PC-9 (cell line): Measurements from ENCODE around the gene NSMCE4A. TPM values are rescaled to one million over a fixed set of nuclear protein-coding genes. Genes with fewer than 3 reads are reported as not detected.

Experiments used
- BruUV-seq: library from RNA; stranded (reverse); fragments of 400-500 nt; replicated peaks from 2 replicates; lab custom pipeline; 2021; lab: Mats Ljungman, UMichigan
- CTCF ChIA-PET: fragments of 300-600 bp; sonication (Branson Sonifier 250); formaldehyde crosslinking; loops from one replicate; lab custom pipeline; 2022; ENCODE audit warnings: antibody characterized with exemption; lab: Charles Lee
- POLR2A ChIA-PET: fragments of 300-600 bp; sonication (Branson Sonifier 250); formaldehyde crosslinking; loops from one replicate; lab custom pipeline; 2022; ENCODE audit warnings: antibody characterized with exemption; ENCODE audit not compliant: unreplicated experiment; lab: Charles Lee
- DNase-seq, 2 experiments: peaks; one replicate each; pipeline versions ENCODE4 v3.0.0 to v3.0.0-alpha.2; 2015 to 2022; ENCODE audit warnings: mixed read lengths in 1 of 2
- H2AFZ ChIP-seq: fragments of 200-600 bp; sonication (generic); 2 replicates; pipeline ENCODE4 v1.8.1; 2017; ENCODE audit warnings: antibody characterized with exemption
- H3F3A ChIP-seq: fragments of 200-600 bp; sonication (generic); 2 replicates; pipeline ENCODE4 v1.8.1; 2017; ENCODE audit warnings: antibody characterized with exemption, mild to moderate bottlenecking, low read depth; ENCODE audit not compliant: insufficient read depth
- H3K27ac ChIP-seq: fragments of 200-600 bp; sonication (generic); 2 replicates; pipeline ENCODE4 v1.6.1; 2016; ENCODE audit warnings: mixed run types
- H3K27me3 ChIP-seq: fragments of 200-600 bp; sonication (generic); 2 replicates; pipeline ENCODE4 v1.6.1; 2016; ENCODE audit warnings: low read depth, mixed run types; ENCODE audit not compliant: insufficient read depth
- H3K36me3 ChIP-seq: fragments of 200-600 bp; sonication (generic); 2 replicates; pipeline ENCODE4 v1.6.1; 2016; ENCODE audit warnings: low read depth, mixed run types
- H3K4me1 ChIP-seq: fragments of 200-600 bp; sonication (generic); replicated peaks from 2 replicates; pipeline ENCODE4 v1.6.1; 2016; ENCODE audit warnings: mixed run types; ENCODE audit not compliant: insufficient read depth
- H3K4me2 ChIP-seq: fragments of 200-600 bp; sonication (generic); 2 replicates; pipeline ENCODE4 v1.6.1; 2017; ENCODE audit warnings: mixed run types
- H3K4me3 ChIP-seq: fragments of 200-600 bp; sonication (generic); 2 replicates; pipeline ENCODE4 v1.6.1; 2016; ENCODE audit warnings: mixed run types
- H3K79me2 ChIP-seq: fragments of 200-600 bp; sonication (generic); 2 replicates; pipeline ENCODE4 v1.6.1; 2017; ENCODE audit warnings: low read depth, mixed run types
- H3K9me2 ChIP-seq: fragments of 200-600 bp; sonication (generic); 2 replicates; pipeline ENCODE4 v1.8.1; 2017; ENCODE audit warnings: mild to moderate bottlenecking; ENCODE audit not compliant: insufficient read depth
- H3K9me3 ChIP-seq: fragments of 200-600 bp; sonication (generic); 2 replicates; pipeline ENCODE4 v1.8.1; 2016; ENCODE audit warnings: low read depth; ENCODE audit not compliant: insufficient read depth
- H4K20me1 ChIP-seq: fragments of 200-600 bp; sonication (generic); 2 replicates; pipeline ENCODE4 v1.8.1; 2017; ENCODE audit not compliant: insufficient read depth
- EZH2 ChIP-seq: fragments of 200-600 bp; sonication (generic); IDR thresholded peaks from 2 replicates; pipeline ENCODE4 v1.8.0; 2017; ENCODE audit warnings: antibody characterized with exemption, low read depth
- intact Hi-C: fragments of 100-400 bp; cut with micrococcal nuclease; formaldehyde crosslinking; loops from one replicate; pipeline ENCODE4 v1.10.0; 2022; ENCODE audit not compliant: unreplicated experiment
- total RNA-seq: library from RNA; stranded (reverse); gene quantifications from 2 replicates; pipeline ENCODE4 v1.2.3, GENCODE V29; 2021
- TF ChIP-seq, protein P1 (sequence below): fragments of 200-600 bp; sonication (generic); conservative IDR thresholded peaks from 2 replicates; pipeline ENCODE4 v1.6.1; 2017; ENCODE audit warnings: mixed run types, antibody characterized with exemption, mild to moderate bottlenecking, moderate library complexity

NSMCE4A gene
- total RNA-seq, 1 experiment from 2014 or later = 26.8 TPM

DNA sequence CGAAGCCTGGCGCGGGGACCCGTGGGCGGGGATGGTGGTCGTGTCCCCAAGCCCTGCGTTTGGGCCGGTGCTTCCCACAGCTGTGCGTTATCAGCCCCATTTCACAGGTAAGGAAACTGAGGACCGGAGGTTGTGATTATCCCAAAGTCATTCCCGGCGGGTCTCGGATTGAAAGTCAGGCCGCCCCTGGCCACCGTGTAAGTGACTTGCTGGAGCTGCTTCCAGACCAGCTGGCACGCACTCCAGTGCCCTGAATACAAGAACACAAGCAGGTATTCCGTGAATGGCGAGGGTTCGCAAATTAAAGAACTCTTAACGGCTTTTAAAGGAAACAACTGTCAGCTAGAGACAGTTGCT is 46.5 kb downstream of the NSMCE4A start:
- H4K20me1 ChIP-seq = no peaks in the 10 kb centered on the region
- peak overlapping the region; percentile 82 for H3K27ac ChIP-seq
- H3K9me2 ChIP-seq = no peaks in the 10 kb centered on the region
- DNase-seq = no peak
- ChIA-PET POLR2A (no interaction called here), CTCF (no interaction called here)
- TSS peak; percentile 82 for BruUV-seq
- H3K4me2 ChIP-seq = peak overlapping the region; percentile 73
- H3K4me3 ChIP-seq = peak overlapping the region; percentile 73
- no peaks in the 10 kb centered on the region for H3K36me3 ChIP-seq
- 0 out of 2 replicates have a peak, but pooled peaks cover 5% of the 10 kb centered on the region for H3K4me1 ChIP-seq
- TF ChIP-seq, protein P1, sequence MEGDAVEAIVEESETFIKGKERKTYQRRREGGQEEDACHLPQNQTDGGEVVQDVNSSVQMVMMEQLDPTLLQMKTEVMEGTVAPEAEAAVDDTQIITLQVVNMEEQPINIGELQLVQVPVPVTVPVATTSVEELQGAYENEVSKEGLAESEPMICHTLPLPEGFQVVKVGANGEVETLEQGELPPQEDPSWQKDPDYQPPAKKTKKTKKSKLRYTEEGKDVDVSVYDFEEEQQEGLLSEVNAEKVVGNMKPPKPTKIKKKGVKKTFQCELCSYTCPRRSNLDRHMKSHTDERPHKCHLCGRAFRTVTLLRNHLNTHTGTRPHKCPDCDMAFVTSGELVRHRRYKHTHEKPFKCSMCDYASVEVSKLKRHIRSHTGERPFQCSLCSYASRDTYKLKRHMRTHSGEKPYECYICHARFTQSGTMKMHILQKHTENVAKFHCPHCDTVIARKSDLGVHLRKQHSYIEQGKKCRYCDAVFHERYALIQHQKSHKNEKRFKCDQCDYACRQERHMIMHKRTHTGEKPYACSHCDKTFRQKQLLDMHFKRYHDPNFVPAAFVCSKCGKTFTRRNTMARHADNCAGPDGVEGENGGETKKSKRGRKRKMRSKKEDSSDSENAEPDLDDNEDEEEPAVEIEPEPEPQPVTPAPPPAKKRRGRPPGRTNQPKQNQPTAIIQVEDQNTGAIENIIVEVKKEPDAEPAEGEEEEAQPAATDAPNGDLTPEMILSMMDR = no peak
- no peak for TF ChIP-seq EZH2
- H3F3A ChIP-seq = no peaks in the 10 kb centered on the region; the same call in 1 of the 2 replicates
- H3K9me3 ChIP-seq = no peaks in the 10 kb centered on the region
- intact Hi-C loops = loop anchor here (2.0 to 5.0 kb wide), 3 partner anchors 46 to 184 kb away; partner anchors contain the start of gene NSMCE4A
- peak overlapping the region; percentile 86 for H2AFZ ChIP-seq
- no peaks in the 10 kb centered on the region for H3K27me3 ChIP-seq
- peaks cover 33% of the 10 kb centered on the region for H3K79me2 ChIP-seq

DNA sequence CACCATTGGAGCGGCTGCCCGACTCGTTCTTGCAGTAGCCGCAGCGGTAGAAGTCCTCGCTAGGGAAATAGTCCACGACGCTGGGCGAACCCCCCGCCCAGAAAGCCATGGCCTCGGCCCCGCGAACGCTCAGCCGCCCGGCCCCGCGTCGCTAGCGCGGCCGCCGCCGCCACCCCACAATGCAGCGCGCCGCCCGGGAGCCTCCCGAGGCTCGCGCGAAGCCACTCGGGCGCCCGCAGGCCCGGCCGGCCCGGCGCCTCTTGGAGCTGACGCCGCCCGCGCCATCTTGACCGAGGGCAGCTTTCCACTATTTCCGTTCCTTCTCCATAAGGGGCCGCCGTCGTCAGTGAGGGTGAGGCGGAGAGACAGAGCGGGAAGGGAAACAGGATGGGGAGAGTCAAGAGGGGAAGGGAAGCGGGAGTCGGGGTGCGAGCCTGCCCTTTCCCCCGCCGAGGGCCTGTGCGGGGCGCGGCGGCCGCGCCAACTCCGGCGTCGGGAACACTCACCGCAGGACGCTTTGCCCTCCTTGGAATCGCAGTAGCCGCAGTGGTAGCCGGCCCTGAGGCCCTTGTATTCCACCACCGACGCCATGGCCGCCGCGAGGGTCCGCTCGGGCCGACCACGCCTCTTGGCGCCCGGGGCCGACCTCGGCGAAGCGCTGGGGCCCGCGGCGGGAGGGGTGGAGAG is 47.0 kb downstream of the NSMCE4A start, which contains the start of gene ATE1:
Gene ATE1, minus strand, starts transcription at position 191 of the 687 bp plus-strand sequence. Its CDS starts 82 bp downstream, at position 109.
- BruUV-seq = no TSS peak
- peaks cover 33% of the 10 kb centered on the region for H3K79me2 ChIP-seq
- H2AFZ ChIP-seq = peak within 1 kb of the TSS; percentile 98
- peak within 1 kb of the TSS; percentile 82 for H3K27ac ChIP-seq
- no peaks in the 10 kb centered on the region; the same call in 1 of the 2 replicates for H3F3A ChIP-seq
- H4K20me1 ChIP-seq = no peaks in the 10 kb centered on the region
- no peaks in the 10 kb centered on the region for H3K36me3 ChIP-seq
- DNase-seq = peak; percentile 59 to 76
- H3K4me1 ChIP-seq = 0 out of 2 replicates have a peak, but pooled peaks cover 5% of the 10 kb centered on the region
- H3K27me3 ChIP-seq = no peaks in the 10 kb centered on the region
- H3K4me3 ChIP-seq = peak within 1 kb of the TSS; percentile 73
- H3K9me3 ChIP-seq = no peaks in the 10 kb centered on the region
- intact Hi-C loops = loop anchor here (2.0 to 5.0 kb wide), 3 partner anchors 47 to 184 kb away; partner anchors contain the start of gene NSMCE4A
- CTCF ChIA-PET = interaction anchor here (0.7 kb wide), 1 partner anchor 126 kb away, joined by 3 read pairs; no protein-coding TSS in a partner anchor
- H3K9me2 ChIP-seq = no peaks in the 10 kb centered on the region
- POLR2A ChIA-PET = interaction anchor here (0.6 kb wide), 1 partner anchor 66 kb away, joined by 3 read pairs; no protein-coding TSS in a partner anchor
- H3K4me2 ChIP-seq = peak within 1 kb of the TSS; percentile 87
- TF ChIP-seq, protein P1 = no peak
- no peak for TF ChIP-seq EZH2

DNA sequence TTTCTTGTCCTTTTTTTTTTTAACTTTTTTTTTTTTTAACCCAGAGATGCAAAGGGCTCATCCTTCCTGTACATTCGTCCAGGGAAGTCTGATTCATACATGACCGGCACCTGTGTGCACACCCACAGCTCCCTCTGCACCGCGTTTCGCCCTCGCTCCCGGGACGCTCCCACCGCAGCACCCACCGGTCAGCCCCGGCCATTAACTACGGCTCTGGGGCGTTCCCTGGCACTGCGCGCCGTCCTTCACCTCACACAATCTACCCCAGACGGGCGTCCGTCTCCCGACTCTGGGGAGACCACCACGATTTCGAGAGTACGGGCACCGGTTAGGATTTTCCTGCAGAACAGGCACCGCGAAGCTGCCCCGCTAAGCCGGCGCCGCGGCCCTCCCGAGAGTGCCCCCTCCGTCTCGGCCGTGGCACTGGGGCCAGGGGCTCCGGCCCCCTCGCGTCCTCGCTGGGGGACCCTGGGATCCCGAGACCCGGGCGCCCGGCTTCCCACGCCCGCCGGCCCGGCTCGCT is 47.6 kb downstream of the NSMCE4A start:
- TF ChIP-seq EZH2 = no peak
- TF ChIP-seq, protein P1 = no peak
- ChIA-PET CTCF (interaction anchor here (0.7 kb wide), 1 partner anchor 127 kb away, joined by 3 read pairs; no protein-coding TSS in a partner anchor), POLR2A (interaction anchor here (0.6 kb wide), 1 partner anchor 67 kb away, joined by 3 read pairs; no protein-coding TSS in a partner anchor)
- peak overlapping the region; percentile 98 for H2AFZ ChIP-seq
- H3K4me2 ChIP-seq = peak overlapping the region; percentile 87
- H3K4me3 ChIP-seq = peak overlapping the region; percentile 73
- BruUV-seq = no TSS peak
- H3K27me3 ChIP-seq = no peaks in the 10 kb centered on the region
- H3K4me1 ChIP-seq = 0 out of 2 replicates have a peak, but pooled peaks cover 5% of the 10 kb centered on the region
- intact Hi-C loops = loop anchor here (5.0 kb wide), 2 partner anchors 125 to 185 kb away; no protein-coding TSS in a partner anchor
- H3K9me2 ChIP-seq = no peaks in the 10 kb centered on the region
- peaks cover 33% of the 10 kb centered on the region for H3K79me2 ChIP-seq
- no peaks in the 10 kb centered on the region for H3K9me3 ChIP-seq
- H3F3A ChIP-seq = no peaks in the 10 kb centered on the region; the same call in 1 of the 2 replicates
- no peaks in the 10 kb centered on the region for H3K36me3 ChIP-seq
- DNase-seq = peak; percentile 30 to 48
- no peaks in the 10 kb centered on the region for H4K20me1 ChIP-seq
- H3K27ac ChIP-seq = peak overlapping the region; percentile 82
